ENCODE measurements around the gene ANKRD16.
"Not testable (repeated sequence)": the region's sequence is repeated elsewhere in the genome, so short reads cannot be mapped to it uniquely, and the experiment has no call there.

ANKRD16 gene

GRCh38 chr10:5871596-5871995 is 18.1 kb downstream of the ANKRD16 start:
- DNase-seq = no peak

GRCh38 chr10:5869156-5869555 is 20.5 kb downstream of the ANKRD16 start:
- no peak for DNase-seq

- not testable (repeated sequence) for DNase-seq
Measured at GRCh38 chr10:5868383-5868782, 21.3 kb downstream of the ANKRD16 start.

- not testable (repeated sequence) for DNase-seq
Measured at GRCh38 chr10:5867091-5867615, 22.5 kb downstream of the ANKRD16 start.

- DNase-seq = not testable (repeated sequence)
Measured at GRCh38 chr10:5866451-5867081, 23.1 kb downstream of the ANKRD16 start.

- DNase-seq = not testable (repeated sequence)
Measured at GRCh38 chr10:5862981-5863685, 26.6 kb downstream of the ANKRD16 start.

- no peak for DNase-seq
Measured at GRCh38 chr10:5862360-5862961, 27.2 kb downstream of the ANKRD16 start.

- no peak for DNase-seq
Measured at GRCh38 chr10:5860066-5860465, 29.6 kb downstream of the ANKRD16 start.

- no peak for DNase-seq
Measured at GRCh38 chr10:5858811-5859210, 30.9 kb downstream of the ANKRD16 start.

GRCh38 chr10:5856701-5857004 is 33.0 kb downstream of the ANKRD16 start:
- DNase-seq = no peak

GRCh38 chr10:5855979-5856700 is 33.6 kb downstream of the ANKRD16 start:
- no peak for DNase-seq

- no peak for DNase-seq
Measured at GRCh38 chr10:5854131-5854475, 35.6 kb downstream of the ANKRD16 start.

GRCh38 chr10:5846667-5847066 is 43.0 kb downstream of the ANKRD16 start:
- DNase-seq = not testable (repeated sequence)

GRCh38 chr10:5844345-5845055 is 45.2 kb downstream of the ANKRD16 start:
- no peak for DNase-seq

- DNase-seq = no peak
Measured at GRCh38 chr10:5843686-5844344, 45.9 kb downstream of the ANKRD16 start.

- no peak for DNase-seq
Measured at GRCh38 chr10:5841965-5842364, 47.7 kb downstream of the ANKRD16 start.

GRCh38 chr10:5840314-5841307 is 49.1 kb downstream of the ANKRD16 start:
- DNase-seq = peak; percentile 49

GRCh38 chr10:5836181-5836580 is 53.5 kb downstream of the ANKRD16 start:
- not testable (repeated sequence) for DNase-seq

- DNase-seq = no peak
Measured at GRCh38 chr10:5835446-5836095, 54.1 kb downstream of the ANKRD16 start.

- no peak for DNase-seq
Measured at GRCh38 chr10:5833814-5834213, 55.9 kb downstream of the ANKRD16 start.

Data from right forelimb (tissue), 1 donor.